ENCODE measurements around the gene IL17RE.

DNA sequence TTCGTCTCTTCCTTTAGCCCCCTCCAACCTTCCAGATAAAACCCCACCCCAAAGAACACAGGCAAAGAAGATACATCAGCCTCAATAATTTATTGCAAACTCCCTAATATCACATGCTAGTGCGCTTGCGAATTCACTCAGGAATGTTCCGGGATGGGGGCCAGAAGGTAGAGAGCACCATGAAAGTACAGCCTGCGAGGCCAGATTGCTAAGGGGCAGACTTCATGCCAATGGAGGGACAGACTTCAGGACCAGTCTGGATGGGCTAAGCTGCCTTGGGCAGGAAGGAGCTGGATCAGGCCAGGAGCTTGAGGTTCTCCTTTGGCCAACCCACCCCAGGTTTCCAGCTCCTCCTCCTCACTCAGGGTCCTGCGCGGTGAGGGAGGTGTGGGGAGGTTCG lies 36.0 kb upstream of the IL17RE start:
- TF ChIP-seq SNAI2 (CRISPR knock-in tag; IDR thresholded peaks at IDR 0.05) (no peak), RARB (CRISPR knock-in tag; IDR thresholded peaks at IDR 0.05) (no peak), BACH2 (CRISPR knock-in tag; IDR thresholded peaks at IDR 0.05; ENCODE audit: borderline replicate concordance) (no peak), TOX (CRISPR knock-in tag; IDR thresholded peaks at IDR 0.05; ENCODE audit: borderline replicate concordance) (no peak), PPARA (CRISPR knock-in tag; IDR thresholded peaks at IDR 0.05; ENCODE audit: borderline replicate concordance) (no peak)
- TF ChIP-seq, protein P1, sequence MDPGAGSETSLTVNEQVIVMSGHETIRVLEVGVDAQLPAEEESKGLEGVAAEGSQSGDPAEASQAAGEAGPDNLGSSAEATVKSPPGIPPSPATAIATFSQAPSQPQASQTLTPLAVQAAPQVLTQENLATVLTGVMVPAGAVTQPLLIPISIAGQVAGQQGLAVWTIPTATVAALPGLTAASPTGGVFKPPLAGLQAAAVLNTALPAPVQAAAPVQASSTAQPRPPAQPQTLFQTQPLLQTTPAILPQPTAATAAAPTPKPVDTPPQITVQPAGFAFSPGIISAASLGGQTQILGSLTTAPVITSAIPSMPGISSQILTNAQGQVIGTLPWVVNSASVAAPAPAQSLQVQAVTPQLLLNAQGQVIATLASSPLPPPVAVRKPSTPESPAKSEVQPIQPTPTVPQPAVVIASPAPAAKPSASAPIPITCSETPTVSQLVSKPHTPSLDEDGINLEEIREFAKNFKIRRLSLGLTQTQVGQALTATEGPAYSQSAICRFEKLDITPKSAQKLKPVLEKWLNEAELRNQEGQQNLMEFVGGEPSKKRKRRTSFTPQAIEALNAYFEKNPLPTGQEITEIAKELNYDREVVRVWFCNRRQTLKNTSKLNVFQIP (CRISPR knock-in tag; IDR thresholded peaks at IDR 0.05; ENCODE audit: borderline replicate concordance, low read depth), result no peak
